ENCODE data around the gene KDM6B.
"Not testable (repeated sequence)": the region's sequence is repeated elsewhere in the genome, so short reads cannot be mapped to it uniquely, and the experiment has no call there.

The KDM6B gene

GRCh38 chr17:7852262-7852670 lies 18.2 kb downstream of the KDM6B start:
- DNase-seq (ENCODE audit: low spot score), result no peak

- DNase-seq (ENCODE audit: low spot score), result no peak
Measured at GRCh38 chr17:7852919-7853690, 19.1 kb downstream of the KDM6B start.

- DNase-seq (ENCODE audit: low spot score), result no peak
Measured at GRCh38 chr17:7853691-7854038, 19.6 kb downstream of the KDM6B start.

GRCh38 chr17:7854078-7854777 lies 20.2 kb downstream of the KDM6B start:
- DNase-seq (ENCODE audit: low spot score), result no peak

- DNase-seq (ENCODE audit: low spot score), result no peak
Measured at GRCh38 chr17:7854851-7855659, 21.0 kb downstream of the KDM6B start, which contains the start of gene TMEM88. Gene TMEM88, plus strand, starts transcription at chr17:7855066. Its CDS starts 9 bp downstream, at chr17:7855075.

- no peak for DNase-seq (ENCODE audit: low spot score)
Measured at GRCh38 chr17:7855660-7856010, 21.6 kb downstream of the KDM6B start.

GRCh38 chr17:7856011-7856810 lies 22.2 kb downstream of the KDM6B start:
- peak; percentile 50 for DNase-seq (ENCODE audit: low spot score)

- DNase-seq (ENCODE audit: low spot score), result peak; percentile 100
Measured at GRCh38 chr17:7856811-7857712, 23.0 kb downstream of the KDM6B start, which contains the start of gene NAA38. Gene NAA38, minus strand, starts transcription at chr17:7857559. Its CDS starts 96 bp downstream, at chr17:7857463.

GRCh38 chr17:7857713-7858521 lies 23.9 kb downstream of the KDM6B start, which contains the start of gene CYB5D1:
Gene CYB5D1, plus strand, starts transcription at chr17:7858003. Its CDS starts 132 bp downstream, at chr17:7858135.
- DNase-seq (ENCODE audit: low spot score), result peak; percentile 94

- DNase-seq (ENCODE audit: low spot score), result peak; percentile 78
Measured at GRCh38 chr17:7858522-7858810, 24.4 kb downstream of the KDM6B start.

- DNase-seq (ENCODE audit: low spot score), result no peak
Measured at GRCh38 chr17:7859028-7859427, 25.0 kb downstream of the KDM6B start.

- DNase-seq (ENCODE audit: low spot score), result peak; percentile 62
Measured at GRCh38 chr17:7862692-7863437, 28.8 kb downstream of the KDM6B start.

GRCh38 chr17:7864384-7864783 lies 30.4 kb downstream of the KDM6B start:
- not testable (repeated sequence) for DNase-seq (ENCODE audit: low spot score)

- DNase-seq (ENCODE audit: low spot score), result no peak
Measured at GRCh38 chr17:7864995-7865650, 31.1 kb downstream of the KDM6B start.

- DNase-seq (ENCODE audit: low spot score), result no peak
Measured at GRCh38 chr17:7867881-7868329, 33.9 kb downstream of the KDM6B start.

- DNase-seq (ENCODE audit: low spot score), result no peak
Measured at GRCh38 chr17:7873051-7873450, 39.0 kb downstream of the KDM6B start.

- DNase-seq (ENCODE audit: low spot score), result no peak
Measured at GRCh38 chr17:7875804-7876370, 41.9 kb downstream of the KDM6B start.

GRCh38 chr17:7878234-7878633 lies 44.2 kb downstream of the KDM6B start:
- DNase-seq (ENCODE audit: low spot score), result no peak

Data from SW480 (cell line).